ENCODE measurements around the gene GSS.

GSS gene

GRCh38 chr20:34979366-34980153 is 24.0 kb upstream of the GSS start:
- WGBS, result 74% methylated on average over 41 of the region's 42 CpGs
- Histone ChIP-seq H2BK5ac (ENCODE audit: low read depth, low read length, poor library complexity, severe bottlenecking) (no peak overlapping the region), H2AFZ (ENCODE audit: low read depth, low read length) (no peak overlapping the region), H3K4ac (ENCODE audit: low read depth in 1 of 2, low read length in 2 of 2) (no peak overlapping the region), H3K27me3 (ENCODE audit: control insufficient read depth in 1 of 2, insufficient read depth in 1 of 2, low read length in 2 of 2) (peaks cover 22 to 42% of the 10 kb centered on the region in 2 experiments), H3K9me3 (ENCODE audit: control insufficient read depth, low read length) (no peaks in the 10 kb centered on the region), H2AK5ac (ENCODE audit: low read length, severe bottlenecking) (no peak overlapping the region), H2BK12ac (ENCODE audit: low read length in 2 of 2) (no peak overlapping the region), H3K9ac (ENCODE audit: low read length) (no peak overlapping the region), H3K23ac (ENCODE audit: low read length in 2 of 2) (no peak overlapping the region), H3K36me3 (ENCODE audit: control insufficient read depth in 1 of 2, insufficient read depth in 2 of 2, low read depth in 1 of 2, low read length in 2 of 2) (no peaks in the 10 kb centered on the region), H3K14ac (ENCODE audit: low read length in 2 of 2) (no peak overlapping the region), H3K18ac (ENCODE audit: low read depth in 1 of 2, low read length in 2 of 2) (no peak overlapping the region), H3K4me3 (ENCODE audit: insufficient read depth in 1 of 2, low read depth in 1 of 2, low read length in 2 of 2) (no peak overlapping the region), H4K8ac (ENCODE audit: low read length) (no peak overlapping the region), H4K91ac (ENCODE audit: low read length) (no peak overlapping the region), H3K27ac (ENCODE audit: low read length, poor library complexity, severe bottlenecking) (no peak overlapping the region), H2BK15ac (ENCODE audit: low read depth, poor library complexity, severe bottlenecking) (no peak overlapping the region), H3K4me2 (ENCODE audit: low read length, poor library complexity, severe bottlenecking) (no peak overlapping the region), H3K79me1 (replicated peaks; ENCODE audit: low read length, poor library complexity, severe bottlenecking) (no peaks in the 10 kb centered on the region), H2BK120ac (ENCODE audit: low read depth, low read length) (no peak overlapping the region), H3K4me1 (ENCODE audit: control insufficient read depth, insufficient read depth, low read depth, low read length) (peaks cover 10% of the 10 kb centered on the region)
- no peak for DNase-seq

- DNase-seq, result no peak
- H3K27ac ChIP-seq (ENCODE audit: low read length, poor library complexity, severe bottlenecking), result no peak overlapping the region
Observed at GRCh38 chr20:34978092-34978744, 22.6 kb upstream of the GSS start.

GRCh38 chr20:34977365-34978091 is 21.9 kb upstream of the GSS start:
- Histone ChIP-seq H4K91ac (ENCODE audit: low read length) (no peak overlapping the region), H3K4me1 (ENCODE audit: control insufficient read depth, insufficient read depth, low read depth, low read length) (peaks cover 7% of the 10 kb centered on the region), H3K79me1 (replicated peaks; ENCODE audit: low read length, poor library complexity, severe bottlenecking) (no peaks in the 10 kb centered on the region), H3K9ac (ENCODE audit: low read length) (no peak overlapping the region), H2AFZ (ENCODE audit: low read depth, low read length) (no peak overlapping the region), H3K4me3 (ENCODE audit: insufficient read depth in 1 of 2, low read depth in 1 of 2, low read length in 2 of 2) (no peak overlapping the region), H2BK15ac (ENCODE audit: low read depth, poor library complexity, severe bottlenecking) (no peak overlapping the region), H2BK12ac (ENCODE audit: low read length in 2 of 2) (no peak overlapping the region), H3K27ac (ENCODE audit: low read length, poor library complexity, severe bottlenecking) (no peak overlapping the region), H3K18ac (ENCODE audit: low read depth in 1 of 2, low read length in 2 of 2) (no peak overlapping the region), H2BK120ac (ENCODE audit: low read depth, low read length) (no peak overlapping the region), H3K36me3 (ENCODE audit: control insufficient read depth in 1 of 2, insufficient read depth in 2 of 2, low read depth in 1 of 2, low read length in 2 of 2) (no peaks in the 10 kb centered on the region), H3K23ac (ENCODE audit: low read length in 2 of 2) (no peak overlapping the region), H3K9me3 (ENCODE audit: control insufficient read depth, low read length) (no peaks in the 10 kb centered on the region), H3K4ac (ENCODE audit: low read depth in 1 of 2, low read length in 2 of 2) (no peak overlapping the region), H3K14ac (ENCODE audit: low read length in 2 of 2) (no peak overlapping the region), H3K4me2 (ENCODE audit: low read length, poor library complexity, severe bottlenecking) (no peak overlapping the region), H3K27me3 (ENCODE audit: control insufficient read depth in 1 of 2, insufficient read depth in 1 of 2, low read length in 2 of 2) (peaks cover 12 to 39% of the 10 kb centered on the region in 2 experiments), H2AK5ac (ENCODE audit: low read length, severe bottlenecking) (no peak overlapping the region), H4K8ac (ENCODE audit: low read length) (no peak overlapping the region), H2BK5ac (ENCODE audit: low read depth, low read length, poor library complexity, severe bottlenecking) (no peak overlapping the region)
- 63% methylated on average over 13 of the region's 17 CpGs for whole genome bisulfite sequencing
- DNase-seq, result no peak

More at GRCh38 chr20:34978092-34978744, 22.6 kb upstream of the GSS start:
- Histone ChIP-seq H4K91ac (ENCODE audit: low read length) (no peak overlapping the region), H3K4me3 (ENCODE audit: insufficient read depth in 1 of 2, low read depth in 1 of 2, low read length in 2 of 2) (no peak overlapping the region), H3K27me3 (ENCODE audit: control insufficient read depth in 1 of 2, insufficient read depth in 1 of 2, low read length in 2 of 2) (peaks cover 12 to 37% of the 10 kb centered on the region in 2 experiments), H3K79me1 (replicated peaks; ENCODE audit: low read length, poor library complexity, severe bottlenecking) (no peaks in the 10 kb centered on the region), H3K4me2 (ENCODE audit: low read length, poor library complexity, severe bottlenecking) (no peak overlapping the region), H2AFZ (ENCODE audit: low read depth, low read length) (no peak overlapping the region), H2BK12ac (ENCODE audit: low read length in 2 of 2) (no peak overlapping the region), H3K14ac (ENCODE audit: low read length in 2 of 2) (no peak overlapping the region), H3K36me3 (ENCODE audit: control insufficient read depth in 1 of 2, insufficient read depth in 2 of 2, low read depth in 1 of 2, low read length in 2 of 2) (no peaks in the 10 kb centered on the region), H2BK5ac (ENCODE audit: low read depth, low read length, poor library complexity, severe bottlenecking) (no peak overlapping the region), H3K4me1 (ENCODE audit: control insufficient read depth, insufficient read depth, low read depth, low read length) (peaks cover 7% of the 10 kb centered on the region), H2BK15ac (ENCODE audit: low read depth, poor library complexity, severe bottlenecking) (no peak overlapping the region), H3K4ac (ENCODE audit: low read depth in 1 of 2, low read length in 2 of 2) (no peak overlapping the region), H3K23ac (ENCODE audit: low read length in 2 of 2) (no peak overlapping the region), H2BK120ac (ENCODE audit: low read depth, low read length) (no peak overlapping the region), H2AK5ac (ENCODE audit: low read length, severe bottlenecking) (no peak overlapping the region), H4K8ac (ENCODE audit: low read length) (no peak overlapping the region), H3K9ac (ENCODE audit: low read length) (no peak overlapping the region), H3K9me3 (ENCODE audit: control insufficient read depth, low read length) (no peaks in the 10 kb centered on the region), H3K18ac (ENCODE audit: low read depth in 1 of 2, low read length in 2 of 2) (no peak overlapping the region)
- 89% methylated on average over 10 of the region's 10 CpGs for WGBS

GRCh38 chr20:34976286-34976685 is 20.7 kb upstream of the GSS start:
- Histone ChIP-seq H2BK120ac (ENCODE audit: low read depth, low read length) (no peak overlapping the region), H3K27me3 (ENCODE audit: control insufficient read depth in 1 of 2, insufficient read depth in 1 of 2, low read length in 2 of 2) (peaks cover 12 to 39% of the 10 kb centered on the region in 2 experiments), H3K9me3 (ENCODE audit: control insufficient read depth, low read length) (no peaks in the 10 kb centered on the region), H4K8ac (ENCODE audit: low read length) (no peak overlapping the region), H3K14ac (ENCODE audit: low read length in 2 of 2) (no peak overlapping the region), H4K91ac (ENCODE audit: low read length) (no peak overlapping the region), H3K36me3 (ENCODE audit: control insufficient read depth in 1 of 2, insufficient read depth in 2 of 2, low read depth in 1 of 2, low read length in 2 of 2) (no peaks in the 10 kb centered on the region), H2BK12ac (ENCODE audit: low read length in 2 of 2) (no peak overlapping the region), H2BK5ac (ENCODE audit: low read depth, low read length, poor library complexity, severe bottlenecking) (no peak overlapping the region), H3K4ac (ENCODE audit: low read depth in 1 of 2, low read length in 2 of 2) (no peak overlapping the region), H3K9ac (ENCODE audit: low read length) (no peak overlapping the region), H3K27ac (ENCODE audit: low read length, poor library complexity, severe bottlenecking) (no peak overlapping the region), H2AK5ac (ENCODE audit: low read length, severe bottlenecking) (no peak overlapping the region), H3K23ac (ENCODE audit: low read length in 2 of 2) (no peak overlapping the region), H3K4me1 (ENCODE audit: control insufficient read depth, insufficient read depth, low read depth, low read length) (peaks cover 7% of the 10 kb centered on the region), H2AFZ (ENCODE audit: low read depth, low read length) (no peak overlapping the region), H3K79me1 (replicated peaks; ENCODE audit: low read length, poor library complexity, severe bottlenecking) (no peaks in the 10 kb centered on the region), H3K4me2 (ENCODE audit: low read length, poor library complexity, severe bottlenecking) (no peak overlapping the region), H2BK15ac (ENCODE audit: low read depth, poor library complexity, severe bottlenecking) (no peak overlapping the region), H3K18ac (ENCODE audit: low read depth in 1 of 2, low read length in 2 of 2) (no peak overlapping the region), H3K4me3 (ENCODE audit: insufficient read depth in 1 of 2, low read depth in 1 of 2, low read length in 2 of 2) (no peak overlapping the region)
- 93% methylated on average over 10 of the region's 12 CpGs for WGBS
- DNase-seq, result no peak

Measured in mesenchymal stem cell (in vitro differentiated cells and primary cell).